ENCODE data around the gene CTCF.

Gene CTCF

DNA sequence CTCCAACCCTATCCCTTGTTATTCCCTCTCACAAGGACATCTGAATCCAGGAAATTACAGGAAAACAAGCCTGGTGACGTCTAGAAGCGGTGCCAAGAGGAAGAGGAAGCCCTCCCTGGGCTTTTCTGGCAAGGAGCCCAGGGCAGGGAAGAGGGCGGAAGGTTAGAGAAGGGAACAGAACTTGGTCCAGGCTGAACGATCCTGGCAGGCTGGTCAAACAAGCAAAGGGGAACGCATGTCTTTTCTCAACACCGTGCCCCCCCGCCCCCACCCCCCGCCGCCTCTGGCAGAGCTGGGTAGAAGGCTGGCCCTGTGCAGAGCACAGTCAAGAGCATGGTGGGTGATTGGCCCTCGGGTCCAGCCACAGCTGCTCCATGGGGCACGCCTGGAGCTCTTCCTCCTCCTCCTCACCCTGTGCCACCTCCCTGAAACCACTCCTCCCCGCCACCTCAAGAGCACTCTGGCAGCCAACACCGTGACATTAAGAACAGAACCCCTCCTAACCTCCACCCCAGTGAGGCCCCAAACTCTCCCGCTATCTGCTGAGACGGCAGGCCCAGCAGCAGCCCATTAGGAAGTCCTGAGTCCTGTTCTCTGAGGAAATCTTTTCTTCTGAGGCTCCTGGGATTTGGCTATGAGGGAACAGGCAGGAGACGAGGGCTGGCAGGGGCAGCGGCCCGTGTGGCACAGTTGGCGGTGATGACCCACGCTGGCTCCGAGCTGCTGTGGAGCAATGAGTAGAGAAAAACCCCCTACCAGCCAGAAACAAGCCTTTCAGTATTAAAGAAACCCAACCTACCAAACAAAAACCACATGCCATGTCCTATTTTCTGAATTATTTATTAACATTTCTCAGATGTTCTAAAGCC, 111.6 kb downstream of the CTCF start:
- H3K27ac ChIP-seq, result peak overlapping the region; percentile 93
- H3K4me1 ChIP-seq (ENCODE audit: control insufficient read depth in 1 of 2, insufficient read depth in 1 of 2, low read depth in 1 of 2, low read length in 1 of 2), result peaks cover 38 to 40% of the 10 kb centered on the region in 2 experiments
- H3K27me3 ChIP-seq, result no peaks in the 10 kb centered on the region
- peak overlapping the region; percentile 2 to 45 for H3K4me3 ChIP-seq (ENCODE audit: low read depth in 1 of 2, low read length in 1 of 2)
- no peaks in the 10 kb centered on the region for H3K9me3 ChIP-seq
- H3K36me3 ChIP-seq, result peaks cover 19% of the 10 kb centered on the region
- TF ChIP-seq CTCF (IDR thresholded peaks at IDR 0.05), result no peak

DNA sequence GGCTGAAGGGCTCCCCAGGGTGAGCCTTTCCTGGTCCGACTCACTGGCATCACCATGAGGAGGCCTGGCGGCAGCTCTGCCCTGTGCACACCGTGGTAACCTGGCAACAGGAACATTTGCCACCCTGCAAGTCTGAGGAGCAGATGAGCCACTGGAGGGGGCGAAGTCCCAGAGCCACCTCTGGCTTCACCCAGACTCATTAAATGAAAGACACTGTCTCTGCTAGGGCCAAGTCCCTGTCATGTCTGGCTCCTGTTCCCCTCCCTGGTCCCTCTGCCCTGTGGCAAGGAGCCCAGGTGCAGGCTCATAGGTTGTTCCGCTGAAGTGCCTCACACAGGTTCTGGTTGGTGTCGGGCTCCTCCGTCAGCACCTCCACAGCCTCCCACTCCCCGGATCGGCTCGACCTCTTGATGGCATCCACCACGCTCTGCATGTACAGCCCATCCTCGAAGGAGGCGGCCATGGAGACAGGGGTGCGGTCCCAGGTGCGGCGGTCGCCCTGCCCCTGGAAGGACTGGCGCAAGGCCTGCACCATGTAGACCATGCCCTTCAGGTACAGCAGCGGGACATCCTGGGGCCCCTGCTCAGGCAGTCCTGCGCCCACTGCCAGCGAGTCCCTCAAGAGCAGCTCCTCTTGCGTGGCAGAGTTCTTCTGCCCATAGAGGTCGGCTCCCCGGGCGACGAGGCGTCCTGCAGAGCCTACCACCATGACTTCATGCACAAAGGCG, 112.7 kb downstream of the CTCF start:
- Histone ChIP-seq H3K4me1 (ENCODE audit: control insufficient read depth in 1 of 2, insufficient read depth in 1 of 2, low read depth in 1 of 2, low read length in 1 of 2) (peaks cover 30 to 31% of the 10 kb centered on the region in 2 experiments), H3K27me3 (no peaks in the 10 kb centered on the region), H3K4me3 (ENCODE audit: low read depth in 1 of 2, low read length in 1 of 2) (no peak overlapping the region), H3K27ac (peak overlapping the region; percentile 93), H3K36me3 (peaks cover 21% of the 10 kb centered on the region), H3K9me3 (no peaks in the 10 kb centered on the region)
- no peak for TF ChIP-seq CTCF (IDR thresholded peaks at IDR 0.05)

- no peak overlapping the region for H3K4me3 ChIP-seq (ENCODE audit: low read depth in 1 of 2, low read length in 1 of 2)
- no peaks in the 10 kb centered on the region for H3K27me3 ChIP-seq
- TF ChIP-seq CTCF (IDR thresholded peaks at IDR 0.05), result no peak
- H3K36me3 ChIP-seq, result peaks cover 26% of the 10 kb centered on the region
- H3K4me1 ChIP-seq (ENCODE audit: control insufficient read depth in 1 of 2, insufficient read depth in 1 of 2, low read depth in 1 of 2, low read length in 1 of 2), result peaks cover 30 to 31% of the 10 kb centered on the region in 2 experiments
- H3K27ac ChIP-seq, result no peak overlapping the region
- no peaks in the 10 kb centered on the region for H3K9me3 ChIP-seq
Observed at GRCh38 chr16:67675579-67675935, 113.2 kb downstream of the CTCF start.

DNA sequence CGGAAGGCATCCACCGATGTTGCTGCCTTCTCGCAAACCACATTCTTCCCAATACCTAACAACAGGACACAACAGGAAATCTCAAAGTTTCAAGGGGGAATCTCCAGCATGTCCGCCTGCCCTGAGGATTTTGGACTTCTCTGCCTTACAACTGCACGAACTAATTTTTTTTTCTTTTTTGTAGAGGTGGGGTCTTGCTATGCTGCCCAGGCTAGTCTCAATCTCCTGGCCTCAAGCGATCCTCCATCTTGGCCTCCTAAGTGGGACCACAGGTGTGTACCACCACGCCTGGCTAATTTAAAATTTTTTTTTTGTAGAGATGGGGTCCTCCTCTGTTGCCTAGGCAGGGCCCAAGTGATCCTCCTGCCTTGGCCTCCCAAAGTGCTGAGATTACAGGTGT, 113.7 kb downstream of the CTCF start:
- Histone ChIP-seq H3K27me3 (no peaks in the 10 kb centered on the region), H3K27ac (no peak overlapping the region), H3K36me3 (peaks cover 31% of the 10 kb centered on the region), H3K4me3 (ENCODE audit: low read depth in 1 of 2, low read length in 1 of 2) (no peak overlapping the region), H3K9me3 (no peaks in the 10 kb centered on the region), H3K4me1 (ENCODE audit: control insufficient read depth in 1 of 2, insufficient read depth in 1 of 2, low read depth in 1 of 2, low read length in 1 of 2) (peaks cover 30 to 31% of the 10 kb centered on the region in 2 experiments)
- TF ChIP-seq CTCF (IDR thresholded peaks at IDR 0.05), result no peak

DNA sequence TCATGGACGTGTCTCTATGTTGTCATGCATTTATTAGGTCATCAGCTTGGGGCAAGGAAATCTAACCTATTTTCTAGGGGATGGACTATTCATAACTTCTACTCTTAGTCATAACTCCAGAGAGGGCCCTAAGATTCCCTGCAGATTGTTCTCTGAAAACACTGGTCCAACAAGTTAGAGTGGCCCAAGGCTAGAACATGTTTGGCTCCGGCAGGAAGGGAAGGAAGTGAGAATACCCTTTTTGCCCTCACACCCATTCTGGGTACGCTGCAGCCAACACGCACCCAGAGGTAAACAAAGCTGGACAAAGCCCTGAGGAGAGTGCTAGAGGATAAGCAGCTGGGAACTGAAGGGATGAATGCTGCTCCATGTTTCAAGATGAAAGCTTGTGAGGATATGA, 114.2 kb downstream of the CTCF start:
- peaks cover 32% of the 10 kb centered on the region for H3K36me3 ChIP-seq
- H3K27ac ChIP-seq, result peak overlapping the region; percentile 6
- H3K27me3 ChIP-seq, result no peaks in the 10 kb centered on the region
- H3K9me3 ChIP-seq, result no peaks in the 10 kb centered on the region
- H3K4me3 ChIP-seq (ENCODE audit: low read depth in 1 of 2, low read length in 1 of 2), result no peak overlapping the region
- no peak for TF ChIP-seq CTCF (IDR thresholded peaks at IDR 0.05)
- peaks cover 31 to 34% of the 10 kb centered on the region in 2 experiments for H3K4me1 ChIP-seq (ENCODE audit: control insufficient read depth in 1 of 2, insufficient read depth in 1 of 2, low read depth in 1 of 2, low read length in 1 of 2)

Measured in neutrophil (primary cell).